Stimulated activated CD8-positive, alpha-beta memory T cell treated with anti-CD3 and anti-CD28 coated beads, Interleukin-2, amount 100 ng/mL, for 48 hours (primary cell): Measurements from ENCODE around the gene PLCE1.
"Not testable (repeated sequence)": the region's sequence is repeated elsewhere in the genome, so short reads cannot be mapped to it uniquely, and the experiment has no call there.

Experiments used
- DNase-seq, 2 donors: peaks; one replicate each; pipeline ENCODE4 v3.0.0-alpha.2; 2020; ENCODE audit warnings: low read depth in 2 of 2

PLCE1 gene

DNA sequence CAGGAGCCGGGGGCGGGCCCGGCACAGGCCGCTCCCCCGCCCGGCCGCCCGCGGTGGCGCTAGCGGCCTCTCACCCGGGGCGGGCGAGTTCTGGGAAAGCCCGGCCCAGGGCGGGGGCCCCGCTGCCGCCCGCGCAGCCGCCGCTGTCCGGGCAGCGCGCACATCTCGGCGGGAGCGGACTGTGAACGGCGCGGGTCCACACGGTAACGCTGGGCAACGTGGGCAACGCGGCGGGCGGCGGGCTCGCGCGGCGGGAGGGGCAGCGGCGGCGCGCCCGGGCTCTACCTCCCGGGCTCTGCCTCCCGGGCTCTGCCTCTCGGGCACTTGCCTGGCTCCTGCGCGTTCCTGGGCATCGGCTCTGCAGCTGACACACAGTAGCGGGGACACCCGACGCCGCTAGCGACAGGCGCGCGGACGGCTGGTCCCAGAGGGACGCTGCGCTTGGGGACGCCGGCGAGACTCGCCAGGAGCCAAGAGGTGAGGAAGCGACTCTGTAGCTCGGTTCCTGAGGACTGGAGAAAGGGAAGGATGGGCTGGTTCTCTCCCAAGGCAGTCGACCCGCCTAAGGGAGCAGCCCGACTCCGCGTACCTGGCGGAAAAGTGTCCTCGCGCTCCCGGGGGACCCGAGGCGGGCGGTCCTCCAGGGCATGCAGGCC lies at the start of gene PLCE1:
TSS of gene PLCE1 (plus strand) at position 150 of the 656 bp plus-strand sequence. CDS start 37,116 bp downstream, outside the sequence.
- DNase-seq = no peak

DNA sequence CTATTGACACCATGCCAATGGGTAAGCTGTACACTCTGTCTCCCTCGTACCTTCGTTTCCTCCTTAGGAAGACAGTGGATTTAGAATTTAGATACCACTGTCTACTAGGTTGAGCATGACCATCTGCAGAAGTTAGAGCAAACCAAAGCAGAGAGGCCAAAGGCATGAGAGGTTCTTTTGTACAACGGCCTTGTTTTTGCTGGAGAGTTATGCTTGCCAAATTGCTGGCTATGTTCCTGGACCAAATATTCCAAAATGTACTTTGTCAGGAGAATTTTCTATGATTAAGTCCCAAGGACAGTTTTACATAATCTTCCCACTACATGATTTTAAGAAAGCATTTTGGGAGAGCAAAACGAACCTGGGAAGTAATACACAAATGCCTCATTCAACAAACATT lies 47.9 kb upstream of the PLCE1 start:
- no peak for DNase-seq

DNA sequence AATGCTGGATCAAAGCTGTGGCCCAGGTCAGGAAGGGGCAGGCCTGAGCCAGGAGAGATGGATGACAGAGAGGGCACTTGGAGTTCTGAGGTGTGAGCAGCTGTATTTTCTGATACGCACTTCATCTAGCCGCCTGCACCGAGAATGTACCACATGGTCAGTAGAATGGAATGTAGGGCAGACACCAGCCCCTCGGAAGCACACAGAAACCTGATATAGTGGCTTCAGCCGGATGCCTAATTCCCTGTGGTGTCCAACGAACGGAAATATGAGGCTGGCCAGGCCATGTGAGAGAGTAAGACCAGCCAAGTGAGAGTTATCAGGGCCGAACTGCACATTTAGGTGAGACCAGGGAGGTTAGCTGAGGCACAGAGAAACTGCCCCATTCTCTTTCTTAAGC lies 46.7 kb upstream of the PLCE1 start:
- DNase-seq = no peak

DNA sequence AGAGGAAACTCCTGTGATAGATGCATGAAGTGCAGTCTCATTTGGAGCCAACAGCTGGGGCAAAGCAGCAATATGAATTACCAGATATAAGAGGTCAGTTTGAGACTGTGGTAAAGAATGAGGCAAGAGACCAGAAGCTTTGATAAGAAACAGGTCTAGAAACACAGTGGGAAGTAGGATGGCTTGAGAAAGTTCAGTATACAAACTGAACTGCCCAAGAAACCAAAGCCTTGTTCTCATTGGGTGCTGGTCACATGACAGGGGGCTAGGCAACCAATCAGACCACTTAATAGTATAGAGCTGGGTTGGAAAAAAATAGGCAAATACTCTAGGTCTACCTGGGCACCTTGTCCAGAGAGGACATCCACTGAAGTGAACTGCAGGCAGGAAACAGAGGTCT lies 46.2 kb upstream of the PLCE1 start:
- no peak for DNase-seq

DNA sequence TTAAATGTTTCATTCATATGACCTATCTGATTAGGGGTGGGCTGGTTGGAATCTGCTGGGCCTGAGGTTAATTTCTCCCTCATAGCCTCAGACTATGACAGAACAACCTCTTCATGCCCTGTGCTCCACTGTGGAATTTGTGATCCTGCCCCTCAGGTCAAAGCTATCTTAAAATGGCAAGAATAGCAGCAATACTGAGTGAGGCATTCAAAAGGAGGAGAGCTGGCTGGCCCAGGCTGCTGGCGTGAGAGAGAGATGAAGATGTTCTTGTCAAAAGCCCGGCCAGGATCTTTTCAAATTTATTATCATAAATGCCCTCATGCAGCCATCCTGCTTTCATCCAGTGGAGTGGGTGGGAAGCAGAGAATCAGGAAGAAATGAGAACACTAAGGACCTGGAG lies 41.8 kb upstream of the PLCE1 start:
- DNase-seq = no peak

DNA sequence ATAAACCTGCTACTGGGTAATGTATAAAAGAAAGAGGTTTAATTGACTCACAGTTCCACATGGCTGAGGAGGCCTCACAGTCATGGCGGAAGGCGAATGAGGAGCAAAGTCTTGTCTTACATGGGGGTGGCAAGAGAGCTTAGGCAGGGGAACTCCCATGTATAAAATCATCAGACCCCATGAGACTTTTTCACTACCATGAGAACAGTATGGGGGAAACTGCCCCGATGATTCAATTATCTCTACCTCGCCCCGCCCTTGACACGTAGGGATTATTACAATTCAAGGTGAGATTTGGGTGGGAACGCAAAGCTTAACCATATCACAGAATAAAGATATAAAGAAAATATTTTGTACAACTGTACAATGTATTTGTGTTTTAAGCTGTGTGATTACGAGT lies 39.4 kb upstream of the PLCE1 start:
- DNase-seq = no peak

DNA sequence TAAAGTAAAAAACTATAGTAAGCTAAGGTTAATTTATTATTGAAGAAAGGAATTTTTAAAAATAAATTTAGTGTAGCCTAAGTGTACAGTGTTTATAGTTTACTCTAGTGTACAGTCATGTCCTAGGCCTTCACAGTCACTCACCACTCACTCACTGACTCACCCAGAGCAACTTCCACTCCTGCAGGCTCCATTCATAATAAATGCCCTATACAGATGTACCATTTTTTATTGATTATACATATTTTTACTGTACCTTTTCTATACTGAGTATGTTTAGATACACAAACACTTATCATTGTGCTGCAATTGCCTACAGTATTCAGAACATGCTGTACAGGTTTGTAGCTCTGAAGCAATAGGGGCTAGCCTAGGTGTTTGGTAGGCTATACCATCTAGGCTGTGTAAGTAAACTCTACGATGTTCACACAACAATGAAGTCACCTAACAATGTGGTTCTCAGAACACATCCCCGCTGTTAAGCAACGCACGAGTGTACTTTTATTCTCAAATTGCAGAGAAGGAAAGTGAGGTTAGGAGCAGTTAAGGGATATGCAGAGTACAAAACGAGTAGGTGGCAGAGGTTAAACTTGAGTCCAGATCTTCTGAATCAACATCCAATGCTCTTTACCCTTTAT lies 38.9 kb upstream of the PLCE1 start:
- DNase-seq = no peak

DNA sequence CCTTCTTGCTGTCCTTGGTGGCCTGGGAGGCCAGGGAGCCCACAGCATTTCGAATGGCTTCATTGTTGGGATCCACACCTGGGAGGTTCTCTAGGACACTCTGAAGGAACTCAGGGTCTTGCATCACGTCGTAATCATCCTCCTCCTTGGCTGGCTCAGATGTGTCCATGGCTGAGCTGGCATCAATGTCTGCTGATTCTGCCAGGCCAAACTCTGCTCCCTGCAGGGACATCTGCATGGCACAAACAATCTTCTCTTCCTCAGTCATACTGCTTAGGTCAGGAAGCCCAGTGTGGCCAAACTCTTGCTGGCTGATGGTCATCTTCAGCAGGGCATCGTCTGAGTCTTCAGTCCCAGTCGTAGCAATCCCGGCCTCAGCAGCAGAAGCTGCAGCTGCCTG lies 34.9 kb upstream of the PLCE1 start:
- DNase-seq = no peak

DNA sequence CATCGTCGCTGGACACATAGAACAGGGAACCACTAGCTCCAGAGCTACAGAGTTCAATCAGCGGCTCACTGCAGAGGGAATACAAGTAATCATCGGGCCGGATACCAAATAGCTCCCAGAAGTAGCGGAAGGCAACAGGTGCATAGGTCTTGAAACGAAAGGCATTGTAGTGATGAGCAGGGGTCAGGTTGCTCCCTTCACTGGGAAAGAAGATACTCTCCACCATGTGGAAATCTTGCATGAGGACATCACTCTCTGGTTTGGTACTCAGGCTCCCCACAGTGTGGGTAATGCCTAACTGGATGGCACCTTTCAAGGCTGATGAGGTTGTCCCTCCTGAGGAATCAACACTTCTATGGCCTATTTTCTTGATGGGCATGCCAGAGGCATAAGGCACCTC lies 32.7 kb upstream of the PLCE1 start:
- not testable (repeated sequence) for DNase-seq

DNA sequence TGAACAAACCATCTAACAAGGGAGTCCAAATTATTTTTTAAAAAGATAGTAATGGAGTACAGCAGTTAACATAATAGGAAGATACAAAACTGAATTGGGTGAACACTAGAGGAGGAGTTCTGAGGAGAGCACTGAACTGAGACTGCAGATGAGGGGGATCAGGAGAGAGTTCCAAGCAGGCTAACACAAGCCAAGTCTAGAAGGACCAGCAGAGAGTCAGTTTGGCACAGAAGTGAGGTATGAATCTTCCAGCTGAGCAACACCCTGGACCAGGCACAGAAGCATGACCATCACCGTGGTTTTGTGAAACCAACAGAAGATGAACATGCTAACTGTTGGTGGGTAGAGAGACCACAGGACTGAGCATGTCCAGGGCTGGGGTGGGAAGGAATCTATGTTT lies 30.8 kb upstream of the PLCE1 start:
- no peak for DNase-seq

DNA sequence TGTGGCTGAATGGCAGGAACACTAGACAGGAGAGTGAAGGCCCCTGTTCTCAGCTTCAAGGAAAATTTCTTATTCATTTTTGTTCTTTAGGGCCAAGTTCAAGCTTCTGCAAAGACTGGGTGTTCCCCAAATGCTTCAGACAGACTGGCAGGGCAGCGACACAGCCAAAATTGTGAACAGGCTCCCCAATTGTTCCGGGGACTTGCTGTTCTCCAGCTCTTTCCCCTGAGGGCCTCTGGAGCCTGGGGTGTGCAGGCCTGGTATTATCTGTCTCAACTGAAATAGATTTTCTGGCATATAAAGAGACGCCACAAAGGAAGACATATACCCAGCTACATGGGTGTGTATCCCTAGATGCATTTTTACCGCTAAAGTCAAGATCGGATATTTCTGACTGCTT lies 30.3 kb upstream of the PLCE1 start:
- no peak for DNase-seq

DNA sequence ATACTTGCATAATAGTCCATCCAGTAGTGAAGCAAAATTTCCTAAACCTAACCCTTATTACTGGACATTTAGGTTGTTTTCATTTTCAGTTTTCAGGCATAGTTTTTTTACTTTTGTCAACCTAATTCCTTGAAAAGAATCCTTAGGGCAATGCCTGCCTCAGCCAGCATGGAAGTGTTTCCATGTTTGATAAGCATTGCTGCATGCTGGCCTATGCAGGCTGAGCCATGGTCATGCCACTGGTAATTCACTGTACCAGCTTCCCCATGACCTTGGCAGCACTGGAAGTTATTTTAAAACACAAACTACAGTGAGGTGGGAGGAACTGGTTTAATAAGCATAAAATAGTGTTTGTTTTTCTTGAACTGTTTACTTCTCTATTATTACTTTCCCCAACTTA lies 27.8 kb upstream of the PLCE1 start:
- no peak for DNase-seq

DNA sequence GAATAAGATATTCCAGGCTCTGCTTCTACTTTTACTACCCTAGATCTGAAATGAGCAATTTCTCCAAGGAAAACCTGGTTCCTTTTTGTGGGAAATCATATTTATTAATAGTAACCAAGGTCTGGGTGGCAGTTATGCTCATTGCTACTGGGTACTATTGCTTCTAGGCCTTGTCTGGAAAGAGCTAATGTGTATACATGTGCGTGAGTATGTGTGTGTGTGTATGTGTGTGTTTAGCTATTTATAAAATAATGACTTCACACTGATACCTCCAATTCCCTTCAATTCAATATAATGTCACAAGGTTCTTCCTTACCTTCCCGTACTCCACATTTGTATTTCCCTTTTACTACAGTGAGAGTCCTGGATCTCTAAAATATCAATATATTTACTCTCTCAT lies 26.0 kb upstream of the PLCE1 start:
- no peak for DNase-seq

DNA sequence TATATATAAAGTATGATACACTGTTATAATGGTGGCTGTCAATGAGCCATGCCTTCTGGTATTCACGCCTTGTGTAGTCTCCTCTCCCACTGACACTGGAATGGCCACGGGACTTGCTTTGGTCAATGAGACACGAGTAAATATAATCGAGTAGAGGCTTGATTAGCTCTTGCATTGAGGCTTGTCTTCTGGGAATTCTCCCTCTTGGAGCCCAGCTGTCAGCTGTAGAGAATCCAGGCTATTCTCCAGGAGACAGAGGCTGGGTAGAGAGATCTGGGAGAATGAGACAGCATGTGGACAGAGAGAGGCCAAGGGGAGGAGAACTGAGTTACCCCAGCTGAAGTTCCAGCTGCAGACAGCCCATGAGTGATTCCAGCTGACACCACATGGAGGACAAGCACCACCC lies 25.2 kb upstream of the PLCE1 start:
- DNase-seq = no peak

DNA sequence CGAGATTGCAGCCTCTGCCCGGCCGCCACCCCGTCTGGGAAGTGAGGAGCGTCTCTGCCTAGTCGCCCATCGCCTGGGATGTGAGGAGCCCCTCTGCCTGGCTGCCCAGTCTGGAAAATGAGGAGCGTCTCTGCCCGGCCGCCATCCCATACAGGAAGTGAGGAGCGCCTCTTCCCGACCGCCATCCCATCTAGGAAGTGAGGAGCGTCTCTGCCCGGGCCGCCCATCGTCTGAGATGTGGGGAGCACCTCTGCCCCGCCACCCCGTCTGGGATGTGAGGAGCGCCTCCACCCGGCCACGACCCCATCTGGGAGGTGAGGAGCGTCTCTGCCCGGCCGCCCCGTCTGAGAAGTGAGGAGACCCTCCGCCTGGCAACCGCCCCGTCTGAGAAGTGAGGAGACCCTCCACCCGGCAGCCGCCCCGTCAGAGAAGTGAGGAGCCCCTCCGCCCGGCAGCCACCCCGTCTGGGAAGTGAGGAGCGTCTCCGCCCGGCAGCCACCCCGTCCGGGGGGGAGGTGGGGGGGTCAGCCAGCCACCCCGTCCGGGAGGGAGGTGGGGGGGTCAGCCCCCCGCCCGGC lies 23.2 kb upstream of the PLCE1 start:
- not testable (repeated sequence) for DNase-seq

DNA sequence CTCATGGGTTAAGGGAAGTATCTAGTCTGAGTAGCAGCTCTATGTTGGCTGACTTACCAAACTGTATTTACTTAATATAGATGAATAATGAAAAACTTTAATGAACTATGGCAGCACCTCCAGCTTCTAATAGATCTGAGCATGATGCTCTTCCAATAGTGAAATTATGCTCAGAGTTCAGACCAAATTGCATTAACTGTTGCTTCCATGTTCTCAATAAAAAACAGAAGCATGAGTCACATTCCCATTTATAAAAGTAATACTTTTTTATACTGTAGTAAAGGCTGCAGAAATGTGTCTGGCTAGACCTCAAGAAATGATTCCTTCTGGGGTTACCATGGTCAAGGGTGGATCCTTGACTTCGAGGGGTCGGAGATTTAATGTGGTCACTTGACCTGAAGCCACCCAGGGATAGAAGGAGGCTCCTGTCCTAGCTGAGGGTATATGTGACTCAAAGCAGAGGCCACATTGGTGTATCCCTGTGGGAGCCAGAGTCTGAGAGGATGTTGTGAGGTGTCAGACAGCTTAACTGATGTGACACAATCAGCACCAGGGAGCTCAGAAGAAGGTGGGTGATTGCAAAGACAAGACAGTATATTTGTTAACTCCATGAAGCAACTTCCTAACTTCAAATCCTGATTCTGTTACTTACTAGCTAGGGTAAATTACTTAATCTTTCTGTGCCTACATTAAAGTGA lies 19.8 kb upstream of the PLCE1 start:
- no peak for DNase-seq

DNA sequence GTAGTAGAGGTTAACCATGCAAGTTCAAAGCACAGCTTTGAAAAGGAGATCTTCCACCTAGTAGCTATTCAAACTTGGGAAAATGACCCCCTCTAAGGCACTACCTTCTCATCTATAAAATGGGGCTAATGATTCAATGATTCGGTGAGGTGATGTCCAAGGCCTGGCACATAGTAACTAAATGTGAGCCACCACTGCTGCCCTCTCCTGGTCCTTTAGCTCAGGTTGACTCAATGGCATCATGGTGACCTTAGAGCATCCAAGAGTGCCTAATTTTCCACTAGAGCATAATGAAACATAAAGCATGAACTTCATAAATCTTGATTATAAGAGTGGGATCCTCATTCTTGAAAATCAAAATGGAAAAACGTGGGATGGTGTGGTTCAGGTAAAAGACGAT lies 16.3 kb upstream of the PLCE1 start:
- DNase-seq = no peak

DNA sequence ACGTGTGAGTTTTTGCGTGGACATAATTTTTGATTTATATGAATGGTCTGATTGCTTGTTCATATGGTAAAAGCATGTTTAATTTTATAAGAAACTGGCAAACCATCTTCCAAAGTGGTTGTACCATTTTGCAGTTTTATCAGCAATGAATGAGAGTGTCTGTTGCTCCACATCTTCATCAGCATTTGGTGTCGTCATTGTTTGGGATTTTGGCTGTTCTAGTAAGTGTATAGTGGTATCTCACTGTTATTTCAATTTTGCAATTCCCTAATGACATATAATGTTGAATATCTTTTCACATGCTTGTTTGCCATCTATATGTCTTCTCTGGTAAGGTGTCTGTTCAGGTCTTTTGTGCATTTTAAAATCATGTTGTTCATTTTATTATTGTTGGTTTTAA lies 13.2 kb upstream of the PLCE1 start:
- no peak for DNase-seq

DNA sequence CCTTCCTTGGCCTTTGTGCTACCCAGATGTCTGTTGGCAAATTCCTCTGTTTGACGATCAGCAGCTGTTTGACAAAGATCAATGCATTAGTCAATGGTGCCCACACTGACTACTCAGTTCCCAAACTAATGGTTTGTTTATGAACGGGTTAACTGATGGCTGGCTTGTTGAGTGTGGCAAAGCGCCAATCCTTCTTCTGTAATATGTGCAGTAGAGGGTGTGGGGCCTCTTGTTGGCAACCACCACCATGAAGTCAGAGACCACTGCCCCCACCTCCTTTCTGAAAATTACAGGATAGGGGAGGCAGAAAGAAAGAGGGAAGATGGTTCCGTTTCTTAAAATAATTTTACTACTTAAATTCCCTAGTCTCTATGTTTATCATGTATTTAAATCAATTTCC lies 2.6 kb upstream of the PLCE1 start:
- DNase-seq = no peak

DNA sequence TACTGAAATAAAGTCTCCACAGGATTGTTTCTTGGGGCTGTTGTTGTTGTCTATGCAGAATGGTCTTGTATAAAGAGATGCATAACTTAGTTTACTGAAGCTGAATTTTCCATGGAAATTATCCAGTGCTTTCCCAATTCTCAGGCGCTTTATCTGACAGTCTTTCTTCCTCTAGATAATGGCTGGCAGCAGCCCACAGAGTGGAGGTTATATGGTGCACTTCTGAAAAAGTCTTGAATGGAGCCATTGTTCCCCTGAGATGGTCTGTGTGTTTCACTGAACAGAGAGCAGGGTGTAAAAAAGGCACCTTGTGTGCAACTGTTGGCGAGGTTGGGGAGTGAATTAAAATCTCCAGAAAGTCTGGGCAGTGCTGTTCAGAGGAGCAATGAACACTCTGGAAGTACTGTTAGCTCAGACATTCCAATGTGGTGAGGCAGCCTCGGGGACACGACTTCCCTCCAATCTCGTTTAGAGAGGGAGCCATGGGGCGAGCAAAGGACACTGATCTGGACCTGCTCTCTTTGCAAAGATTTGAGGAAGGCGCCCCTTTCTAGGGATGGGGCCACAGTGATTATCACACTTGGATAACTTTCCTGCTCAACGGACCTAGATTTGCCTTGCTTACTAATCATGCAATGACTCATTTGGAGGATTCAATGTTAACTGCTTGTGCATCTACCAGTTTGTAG lies 2.0 kb upstream of the PLCE1 start:
- DNase-seq = no peak

DNA sequence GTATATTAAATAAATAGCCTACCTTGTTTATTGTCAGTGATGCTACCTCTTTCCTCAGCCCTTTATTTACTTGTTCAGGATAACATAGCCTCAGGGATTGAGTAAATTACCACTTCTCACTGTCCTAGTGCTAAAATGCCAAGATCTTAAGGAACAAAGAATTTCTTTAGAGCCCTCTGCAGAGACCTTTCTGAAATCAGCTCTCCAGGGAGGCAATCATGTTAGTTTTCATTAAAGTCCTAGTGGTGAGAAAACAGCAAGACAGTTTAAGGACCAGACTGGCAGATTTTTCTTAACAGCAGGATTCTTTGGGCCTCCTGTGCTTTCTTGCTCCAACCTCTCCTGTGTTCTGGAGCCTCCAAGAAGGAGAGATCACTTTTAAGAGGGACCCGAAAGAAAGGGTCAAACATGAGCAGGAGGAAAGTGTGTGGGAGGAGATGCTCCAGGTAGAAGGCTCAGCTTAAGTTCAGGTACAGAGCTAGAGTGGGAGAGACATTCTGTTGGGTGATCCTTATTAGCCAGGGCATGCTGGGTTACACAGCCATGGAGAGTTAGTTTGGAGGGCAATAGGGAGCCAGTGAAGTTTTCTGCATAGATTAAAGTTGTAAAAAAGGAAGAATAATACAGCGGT lies 1.2 kb upstream of the PLCE1 start:
- no peak for DNase-seq

DNA sequence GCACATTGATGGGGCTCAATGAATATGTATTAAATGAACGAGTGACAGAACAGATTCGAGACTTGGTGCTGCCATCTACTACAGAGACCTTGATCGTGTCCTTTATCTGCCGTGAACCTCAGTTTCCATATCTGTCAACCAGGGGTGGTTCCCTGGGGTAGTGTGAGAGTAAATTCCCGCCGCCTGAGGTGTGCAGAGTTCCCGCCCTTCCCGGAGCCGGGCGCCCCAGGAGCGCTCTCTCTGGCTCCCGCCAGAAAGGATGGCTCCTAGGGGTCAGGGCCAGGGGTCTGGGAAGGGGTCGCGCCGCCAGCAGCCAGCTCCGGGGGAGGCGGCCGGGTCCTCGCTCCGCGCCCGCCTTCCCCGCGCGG lies 333 bp upstream of the PLCE1 start:
- DNase-seq = no peak
